Omental fat pad (tissue), 4 donors: ENCODE data around the gene AMBRA1. TPM values are rescaled to one million over a fixed set of nuclear protein-coding genes. Genes with fewer than 3 reads are reported as not detected.
A peak's percentile ranks its signal among the peaks of the same experiment; 100 is the strongest.

Experiments used
- ATAC-seq: fragments of 150-250 bp; one replicate; pipeline ENCODE4 v1.9.1; 2016; ENCODE audit warnings: mild to moderate bottlenecking, moderate library complexity; ENCODE audit not compliant: low FRiP score
- DNase-seq: peaks from one replicate; pipeline ENCODE4 v3.0.0-alpha.2; 2019; ENCODE audit warnings: low spot score
- total RNA-seq, 4 donors: library from RNA; depleted of rRNA; stranded (reverse); fragments of >200 nt; gene quantifications; one replicate each; pipeline ENCODE4 v1.1.0, GENCODE V29; 2016
- TF ChIP-seq, protein P1 (sequence below), 3 donors: fragments of 450-650 bp; IDR thresholded peaks; one replicate each; pipeline ENCODE4 v1.5.1; 2016 to 2017; ENCODE audit warnings: antibody characterized with exemption in 3 of 3, mild to moderate bottlenecking in 3 of 3, moderate library complexity in 2 of 3

AMBRA1 gene
- total RNA-seq, 4 donors from 2014 or later: 19.2 to 41.0 (median 23.5) TPM

DNA sequence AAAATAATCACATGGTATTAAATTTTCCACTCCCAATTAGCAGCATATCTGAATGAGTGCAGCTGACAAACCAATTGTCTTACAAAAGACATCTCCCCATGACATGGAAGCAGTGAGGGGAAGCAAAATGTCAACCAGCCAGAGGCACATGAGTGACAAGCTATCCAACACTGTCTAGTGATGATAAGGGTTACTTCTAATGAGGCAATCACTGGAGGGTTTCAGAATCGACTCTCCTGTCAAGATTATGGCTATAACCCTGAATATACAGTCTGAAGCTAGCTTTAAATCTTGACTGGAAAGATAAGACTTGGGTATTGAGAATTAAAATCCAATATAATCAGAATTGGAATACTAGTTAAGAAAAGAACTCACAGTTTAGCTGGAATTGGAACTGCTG is 50.3 kb downstream of the AMBRA1 start:
- TF ChIP-seq, protein P1, sequence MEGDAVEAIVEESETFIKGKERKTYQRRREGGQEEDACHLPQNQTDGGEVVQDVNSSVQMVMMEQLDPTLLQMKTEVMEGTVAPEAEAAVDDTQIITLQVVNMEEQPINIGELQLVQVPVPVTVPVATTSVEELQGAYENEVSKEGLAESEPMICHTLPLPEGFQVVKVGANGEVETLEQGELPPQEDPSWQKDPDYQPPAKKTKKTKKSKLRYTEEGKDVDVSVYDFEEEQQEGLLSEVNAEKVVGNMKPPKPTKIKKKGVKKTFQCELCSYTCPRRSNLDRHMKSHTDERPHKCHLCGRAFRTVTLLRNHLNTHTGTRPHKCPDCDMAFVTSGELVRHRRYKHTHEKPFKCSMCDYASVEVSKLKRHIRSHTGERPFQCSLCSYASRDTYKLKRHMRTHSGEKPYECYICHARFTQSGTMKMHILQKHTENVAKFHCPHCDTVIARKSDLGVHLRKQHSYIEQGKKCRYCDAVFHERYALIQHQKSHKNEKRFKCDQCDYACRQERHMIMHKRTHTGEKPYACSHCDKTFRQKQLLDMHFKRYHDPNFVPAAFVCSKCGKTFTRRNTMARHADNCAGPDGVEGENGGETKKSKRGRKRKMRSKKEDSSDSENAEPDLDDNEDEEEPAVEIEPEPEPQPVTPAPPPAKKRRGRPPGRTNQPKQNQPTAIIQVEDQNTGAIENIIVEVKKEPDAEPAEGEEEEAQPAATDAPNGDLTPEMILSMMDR (IDR thresholded peaks at IDR 0.05): no peak
- no peak for DNase-seq
- no peak for ATAC-seq

DNA sequence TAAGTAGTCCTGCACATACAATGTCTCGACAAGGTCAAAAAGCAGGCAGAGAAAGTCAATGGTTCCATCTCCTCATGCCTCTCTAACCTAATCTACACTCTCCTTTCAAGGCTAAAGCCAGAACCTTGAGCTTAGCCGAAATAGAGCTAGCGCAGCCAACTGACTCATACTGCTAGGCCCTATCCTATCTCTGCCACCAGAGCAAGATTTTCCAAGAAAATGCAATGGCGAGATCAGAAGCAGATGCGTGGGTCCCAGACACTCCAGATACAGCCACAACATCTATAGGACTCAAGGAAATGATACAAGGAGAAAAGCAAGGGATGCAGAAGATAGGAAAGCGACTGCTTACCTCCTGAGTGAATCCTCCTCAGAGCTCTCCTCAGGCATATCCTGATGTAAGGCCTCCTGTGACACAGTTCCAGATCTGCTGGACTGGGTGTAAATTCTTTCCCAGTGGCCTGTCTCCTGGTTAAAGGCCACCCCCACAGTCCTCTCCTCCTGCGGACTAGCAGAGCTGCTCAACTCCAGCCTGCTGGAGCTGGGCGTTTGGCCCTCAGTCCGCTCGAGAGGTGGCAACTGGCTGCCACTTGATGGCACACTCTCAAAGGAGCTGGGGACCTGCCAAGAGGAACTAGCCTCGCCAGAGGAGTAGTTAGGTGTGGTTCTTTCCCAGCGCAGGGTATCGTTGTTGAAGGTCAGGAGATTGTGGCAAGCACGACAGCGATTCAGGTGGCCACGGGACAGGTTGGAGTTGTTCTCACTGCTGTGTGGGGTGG is 52.0 kb downstream of the AMBRA1 start:
- no peak for ATAC-seq
- DNase-seq: no peak
- TF ChIP-seq, protein P1 (IDR thresholded peaks at IDR 0.05): no peak

DNA sequence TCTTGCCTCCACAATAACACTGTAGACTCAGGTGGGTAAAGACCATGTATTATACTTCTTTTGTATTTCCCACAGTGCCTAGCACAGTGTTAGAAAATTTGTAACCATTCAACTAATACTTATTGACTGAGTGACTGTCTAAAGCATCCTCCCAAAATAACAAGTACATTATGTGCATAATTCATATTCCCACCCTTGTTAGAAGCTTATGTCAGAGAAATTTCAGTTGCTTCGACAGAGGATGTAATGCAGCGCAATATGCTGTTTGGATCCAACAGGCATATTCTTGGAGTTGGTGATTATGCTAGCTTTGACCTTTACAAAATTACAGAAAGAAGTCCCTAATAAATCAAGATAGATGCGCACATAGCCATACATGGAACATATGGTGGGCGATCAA is 53.0 kb downstream of the AMBRA1 start:
- DNase-seq: no peak
- TF ChIP-seq, protein P1 (IDR thresholded peaks at IDR 0.05): no peak
- ATAC-seq: no peak

DNA sequence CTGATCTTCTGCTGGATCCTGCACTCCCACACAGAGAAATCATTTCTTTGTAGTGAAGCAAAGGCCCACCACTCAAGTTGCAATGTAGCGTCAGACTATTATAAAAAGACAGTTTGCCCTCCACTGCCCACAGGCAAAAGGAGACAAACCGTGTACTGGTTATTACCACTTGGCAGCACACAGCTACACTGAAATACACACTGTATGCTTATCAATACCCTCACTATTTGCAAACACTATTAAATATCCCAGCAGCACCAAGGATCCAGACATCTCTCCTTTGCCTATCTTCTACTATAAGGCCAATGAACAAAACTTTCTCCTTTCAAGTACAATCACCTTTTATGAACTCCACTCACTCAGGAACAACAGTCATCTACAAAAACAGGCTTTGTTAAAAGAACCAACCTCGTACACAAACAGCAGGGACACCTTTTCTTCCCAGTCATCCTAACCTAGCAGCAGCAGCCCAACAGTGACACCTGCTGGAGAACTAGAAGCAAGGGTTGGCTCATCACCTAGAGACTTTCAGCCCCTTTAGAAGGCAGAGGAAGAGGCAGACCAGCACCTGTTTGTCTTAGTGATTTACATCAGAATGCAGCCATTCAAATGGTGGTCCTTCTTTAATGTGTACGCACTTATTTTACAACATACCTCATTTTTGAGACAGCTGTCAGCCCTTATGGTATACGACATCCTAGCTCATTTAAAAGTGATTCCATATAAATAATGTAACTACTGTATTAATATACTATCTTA is 56.1 kb downstream of the AMBRA1 start:
- TF ChIP-seq, protein P1 (IDR thresholded peaks at IDR 0.05): peak in 2 of 3 donors; percentile 3 to 24
- ATAC-seq (no peak), DNase-seq (no peak)

DNA sequence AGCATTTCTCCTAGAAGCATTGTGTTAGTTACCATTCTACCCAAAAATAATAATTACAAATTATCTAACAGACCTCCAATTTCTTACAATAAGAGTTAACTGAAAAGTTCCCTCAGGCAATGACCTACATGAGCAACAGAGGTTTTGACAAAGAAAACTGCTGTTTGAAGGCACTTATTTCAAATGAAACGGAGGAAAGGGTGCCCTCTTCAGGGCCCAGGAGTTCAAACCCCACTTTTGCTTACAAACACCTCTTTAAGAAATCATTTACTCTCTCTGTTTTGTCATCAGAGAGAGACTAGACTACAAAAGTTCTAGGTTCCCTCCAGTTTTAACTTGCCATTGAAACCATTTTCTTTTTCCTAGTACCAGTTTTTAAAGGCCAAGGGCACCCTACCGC is 56.7 kb downstream of the AMBRA1 start:
- TF ChIP-seq, protein P1 (IDR thresholded peaks at IDR 0.05): no peak
- DNase-seq (no peak), ATAC-seq (no peak)

DNA sequence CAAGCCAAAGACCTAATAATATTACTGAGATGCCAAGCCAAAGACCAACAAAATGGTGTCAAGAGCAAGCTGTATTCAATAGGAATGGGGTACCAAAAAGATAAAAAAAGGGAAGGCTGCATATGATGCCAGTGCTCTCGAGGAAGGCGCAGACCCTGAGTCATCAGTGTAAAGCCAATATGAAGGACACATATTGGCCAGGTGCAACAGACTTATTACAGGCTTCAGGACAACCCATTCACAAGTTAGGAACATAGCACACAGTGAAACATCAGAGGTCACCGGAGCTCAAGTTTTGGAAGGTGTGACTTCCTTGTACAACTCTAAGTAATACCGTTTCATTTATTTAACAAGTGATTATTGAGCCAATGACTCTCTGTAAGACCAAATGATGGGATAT is 58.1 kb downstream of the AMBRA1 start:
- ATAC-seq: no peak
- DNase-seq: no peak
- TF ChIP-seq, protein P1 (IDR thresholded peaks at IDR 0.05): no peak
